Activated CD8-positive, alpha-beta T cell treated with anti-CD3 and anti-CD28 coated beads for 36 hours (primary cell): ENCODE measurements around the gene ACRBP. TPM values are rescaled to one million over a fixed set of nuclear protein-coding genes. Genes with fewer than 3 reads are reported as not detected.

ENCODE experiments used
- ATAC-seq: fragments of 200-7000 bp; cut with Tn5 transposase; one replicate; pipeline ENCODE4 v1.10.0; 2021; ENCODE audit warnings: mild to moderate bottlenecking, moderate library complexity
- CTCF ChIA-PET: fragments of 350-600 bp; sonication (Branson Sonifier 250); formaldehyde crosslinking; loops from one replicate; lab custom pipeline; 2021; ENCODE audit warnings: antibody characterized with exemption; lab: Charles Lee
- POLR2A ChIA-PET: fragments of 350-600 bp; sonication (Branson Sonifier 250); formaldehyde crosslinking; loops from one replicate; lab custom pipeline; 2021; ENCODE audit warnings: antibody characterized with exemption; lab: Charles Lee
- DNase-seq: peaks from one replicate; pipeline ENCODE4 v3.0.0-alpha.2; 2020
- H3K27ac Mint-ChIP-seq: one replicate; pipeline ENCODE4 v1.8.0; 2021; ENCODE audit warnings: mild to moderate bottlenecking, mixed read lengths
- H3K27me3 Mint-ChIP-seq: one replicate; pipeline ENCODE4 v1.8.0; 2021; ENCODE audit warnings: mixed read lengths
- H3K36me3 Mint-ChIP-seq: one replicate; pipeline ENCODE4 v1.8.0; 2021; ENCODE audit warnings: low read depth, mixed read lengths
- H3K4me1 Mint-ChIP-seq: one replicate; pipeline ENCODE4 v1.8.0; 2021; ENCODE audit warnings: low read depth, mixed read lengths
- H3K4me3 Mint-ChIP-seq: one replicate; pipeline ENCODE4 v1.8.0; 2021; ENCODE audit warnings: mild to moderate bottlenecking, moderate library complexity, mixed read lengths
- H3K9me3 Mint-ChIP-seq: one replicate; pipeline ENCODE4 v1.8.0; 2021; ENCODE audit warnings: mixed read lengths
- CTCF ChIP-seq: fragments of 200-600 bp; IDR thresholded peaks from one replicate; pipeline ENCODE4 v1.8.0; 2022; ENCODE audit warnings: antibody characterized with exemption, mild to moderate bottlenecking
- intact Hi-C: fragments of 100-400 bp; cut with micrococcal nuclease; formaldehyde crosslinking; loops from one replicate; pipeline ENCODE4 v1.10.0; 2022
- total RNA-seq, 2 experiments: library from RNA; stranded (reverse); gene quantifications; one replicate each; pipeline ENCODE4 v1.2.3, GENCODE V29; 2021

ACRBP gene
- total RNA-seq, 2 experiments from 2014 or later: 1.3 to 2.0 TPM

- POLR2A ChIA-PET: interaction anchor here (0.8 to 3.1 kb wide), 8 partner anchors 8 to 252 kb away, joined by 3 to 18 read pairs (median 5); partner anchors contain the start of gene LPAR5
- intact Hi-C loops: no loop called here
- ATAC-seq (peak; percentile 78), DNase-seq (peak; percentile 65)
- CTCF ChIA-PET: interaction anchor here (0.7 to 4.8 kb wide), 26 partner anchors 8 to 232 kb away, joined by 3 to 41 read pairs (median 4); partner anchors contain the start of genes ACRBP, COPS7A, LPAR5 and USP5
- no peaks in the 10 kb centered on the region for H3K27me3 Mint-ChIP-seq
- H3K27ac Mint-ChIP-seq: peak overlapping the region; percentile 69
- peak overlapping the region; percentile 72 for H3K4me3 Mint-ChIP-seq
- TF ChIP-seq CTCF: peak; percentile 77
- H3K9me3 Mint-ChIP-seq: no peaks in the 10 kb centered on the region
- peaks cover 11% of the 10 kb centered on the region for H3K36me3 Mint-ChIP-seq
- H3K4me1 Mint-ChIP-seq: peaks cover 8% of the 10 kb centered on the region
Measured at GRCh38 chr12:6620137-6620884, 26.9 kb downstream of the ACRBP start.

GRCh38 chr12:6618483-6619225 is 28.6 kb downstream of the ACRBP start:
- DNase-seq: no peak
- POLR2A ChIA-PET: interaction anchor here (1.1 to 1.9 kb wide), 3 partner anchors 17 to 254 kb away, joined by 3 to 10 read pairs (median 6); partner anchors contain the start of genes LPAR5 and ZNF384
- TF ChIP-seq CTCF: no peak
- ATAC-seq: no peak
- Mint-ChIP-seq H3K27me3 (no peaks in the 10 kb centered on the region), H3K9me3 (no peaks in the 10 kb centered on the region), H3K27ac (no peak overlapping the region), H3K36me3 (peaks cover 11% of the 10 kb centered on the region), H3K4me1 (peaks cover 16% of the 10 kb centered on the region), H3K4me3 (no peak overlapping the region)
- CTCF ChIA-PET: interaction anchor here (0.7 to 4.8 kb wide), 15 partner anchors 12 to 254 kb away, joined by 3 to 41 read pairs (median 3); partner anchors contain the start of genes P3H3, SPSB2 and ZNF384
- intact Hi-C loops: loop anchor here (2.0 kb wide), 1 partner anchor 66 kb away; no protein-coding TSS in a partner anchor

- Mint-ChIP-seq H3K27me3 (no peaks in the 10 kb centered on the region), H3K9me3 (no peaks in the 10 kb centered on the region), H3K4me1 (peaks cover 39% of the 10 kb centered on the region), H3K36me3 (peaks cover 5% of the 10 kb centered on the region), H3K27ac (peak overlapping the region; percentile 13), H3K4me3 (no peak overlapping the region)
- no peak for ATAC-seq
- no peak for DNase-seq
- intact Hi-C loops: no loop called here
- ChIA-PET CTCF (interaction anchor here (0.9 to 3.9 kb wide), 3 partner anchors 62 to 209 kb away, joined by 3 to 21 read pairs (median 3); no protein-coding TSS in a partner anchor), POLR2A (no interaction called here)
- no peak for TF ChIP-seq CTCF
Measured at GRCh38 chr12:6615802-6616201, 31.4 kb downstream of the ACRBP start.

- peaks cover 46% of the 10 kb centered on the region for H3K4me1 Mint-ChIP-seq
- ATAC-seq (no peak), DNase-seq (no peak)
- no peak overlapping the region for H3K4me3 Mint-ChIP-seq
- no peaks in the 10 kb centered on the region for H3K27me3 Mint-ChIP-seq
- peaks cover 3% of the 10 kb centered on the region for H3K36me3 Mint-ChIP-seq
- ChIA-PET POLR2A (interaction anchor here (0.6 to 2.9 kb wide), 7 partner anchors 13 to 185 kb away, joined by 3 to 10 read pairs (median 3); partner anchors contain the start of gene LPAR5), CTCF (interaction anchor here (1.0 to 3.9 kb wide), 6 partner anchors 17 to 138 kb away, joined by 3 to 21 read pairs (median 4); partner anchors contain the start of genes LPAR5 and MLF2)
- peak overlapping the region; percentile 1 for H3K27ac Mint-ChIP-seq
- no peak for TF ChIP-seq CTCF
- H3K9me3 Mint-ChIP-seq: no peaks in the 10 kb centered on the region
- intact Hi-C loops: no loop called here
Measured at GRCh38 chr12:6614513-6615172, 32.6 kb downstream of the ACRBP start.
